ENCODE data around the gene LLCFC1.
"Not testable (repeated sequence)": the region's sequence is repeated elsewhere in the genome, so short reads cannot be mapped to it uniquely, and the experiment has no call there.

The LLCFC1 gene

DNA sequence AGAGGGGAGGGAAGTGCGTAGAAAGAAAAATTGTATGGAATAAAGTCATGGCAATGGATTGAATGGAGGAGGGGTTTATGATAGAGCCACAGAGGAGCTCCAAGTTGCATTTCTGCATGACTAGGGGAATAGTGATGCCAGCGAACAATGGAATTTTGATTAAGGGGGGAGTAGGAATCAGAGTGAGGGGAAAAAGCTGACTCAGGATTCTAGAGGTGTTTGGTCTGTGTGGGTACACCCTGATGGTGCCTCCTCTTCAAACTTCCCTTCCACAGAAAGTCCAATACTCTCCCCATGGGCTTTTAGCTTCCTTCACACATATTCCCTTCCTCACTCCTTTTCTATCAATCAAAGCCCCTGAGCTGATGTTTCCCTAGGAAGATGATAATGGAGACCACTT lies 24.7 kb downstream of the LLCFC1 start:
- no peak for TF ChIP-seq TAF1 (IDR thresholded peaks at IDR 0.05; ENCODE audit: low read depth, low read length)
- no peak for TF ChIP-seq POU2F2 (IDR thresholded peaks at IDR 0.05; ENCODE audit: low read depth, low read length)
- no peak for TF ChIP-seq POLR2A (IDR thresholded peaks at IDR 0.05; ENCODE audit: low read depth, low read length)
- no peak for TF ChIP-seq POLR2AphosphoS5 (IDR thresholded peaks at IDR 0.05; ENCODE audit: low read depth, low read length)
- TF ChIP-seq PAX5 (IDR thresholded peaks at IDR 0.05; ENCODE audit: insufficient read depth, low read length, severe bottlenecking) = no peak
- no peak for TF ChIP-seq SPI1 (IDR thresholded peaks at IDR 0.05; ENCODE audit: low read depth, low read length)
- DNase-seq (ENCODE audit: insufficient read length, low spot score) (no peak), FAIRE-seq (no peak)

DNA sequence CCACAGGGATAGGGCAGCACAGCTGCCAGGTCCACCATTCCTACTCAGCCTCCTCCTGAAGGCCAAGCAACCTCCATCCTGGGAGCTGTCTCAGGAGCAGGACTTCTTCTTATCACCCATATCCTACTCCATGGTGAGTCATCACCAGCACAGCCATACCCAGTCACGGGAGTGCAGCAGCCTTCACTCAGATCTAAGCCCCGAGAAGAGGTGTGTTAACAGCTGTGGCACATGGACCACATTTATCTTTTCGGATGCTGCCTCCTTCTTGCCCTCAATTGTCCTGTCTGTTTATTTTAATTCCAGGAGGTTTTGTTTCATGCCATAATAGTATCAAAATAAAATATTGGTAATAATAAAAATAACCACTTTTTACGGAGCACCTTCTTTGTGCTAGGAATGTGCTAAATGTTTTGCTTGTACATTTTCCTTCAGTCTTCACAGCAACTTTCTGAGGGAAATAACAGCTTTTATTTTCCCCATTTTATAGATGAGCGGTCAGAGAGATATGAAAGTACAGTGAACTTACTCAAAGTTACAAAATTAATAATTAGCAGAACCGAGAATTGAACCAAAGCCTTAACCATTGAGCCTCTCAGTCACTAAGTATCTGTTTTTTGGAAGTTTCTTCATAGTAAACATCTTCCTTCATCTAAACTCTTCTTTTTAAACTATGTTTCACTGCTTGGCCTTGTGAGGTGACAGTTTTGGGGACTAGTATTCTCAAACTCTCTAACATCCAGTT lies 25.4 kb downstream of the LLCFC1 start:
- FAIRE-seq (no peak), DNase-seq (ENCODE audit: insufficient read length, low spot score) (no peak)

DNA sequence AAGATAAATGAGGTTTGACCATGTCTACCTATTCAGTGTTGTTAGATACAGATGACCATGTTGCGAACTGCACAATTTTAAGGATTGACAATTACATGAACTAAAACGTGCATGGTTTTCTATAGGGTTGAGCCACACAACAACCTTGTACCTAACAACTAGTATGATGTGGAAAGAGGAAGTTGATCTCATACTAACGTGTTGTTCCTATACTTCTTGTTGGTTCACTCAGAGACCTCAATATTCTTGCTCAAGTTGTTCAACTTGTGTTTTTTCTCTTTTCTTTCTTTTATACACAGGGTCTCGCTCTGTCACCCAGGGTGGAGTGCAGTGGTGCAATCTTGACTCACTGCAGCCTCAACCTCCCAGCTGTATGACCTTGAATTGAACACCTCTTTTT lies 28.9 kb downstream of the LLCFC1 start:
- TF ChIP-seq PAX5 (IDR thresholded peaks at IDR 0.05; ENCODE audit: insufficient read depth, low read length, severe bottlenecking) (no peak), POLR2A (IDR thresholded peaks at IDR 0.05; ENCODE audit: low read depth, low read length) (no peak), TAF1 (IDR thresholded peaks at IDR 0.05; ENCODE audit: low read depth, low read length) (no peak), POLR2AphosphoS5 (IDR thresholded peaks at IDR 0.05; ENCODE audit: low read depth, low read length) (no peak), POU2F2 (IDR thresholded peaks at IDR 0.05; ENCODE audit: low read depth, low read length) (no peak), SPI1 (IDR thresholded peaks at IDR 0.05; ENCODE audit: low read depth, low read length) (no peak)
- DNase-seq (ENCODE audit: insufficient read length, low spot score) = no peak
- FAIRE-seq = no peak

More for the DNA sequence above, 25.4 kb downstream of the LLCFC1 start:
- TF ChIP-seq POU2F2 (IDR thresholded peaks at IDR 0.05; ENCODE audit: low read depth, low read length) (no peak), PAX5 (IDR thresholded peaks at IDR 0.05; ENCODE audit: insufficient read depth, low read length, severe bottlenecking) (no peak), POLR2A (IDR thresholded peaks at IDR 0.05; ENCODE audit: low read depth, low read length) (no peak), TAF1 (IDR thresholded peaks at IDR 0.05; ENCODE audit: low read depth, low read length) (no peak), SPI1 (IDR thresholded peaks at IDR 0.05; ENCODE audit: low read depth, low read length) (no peak), POLR2AphosphoS5 (IDR thresholded peaks at IDR 0.05; ENCODE audit: low read depth, low read length) (no peak)

DNA sequence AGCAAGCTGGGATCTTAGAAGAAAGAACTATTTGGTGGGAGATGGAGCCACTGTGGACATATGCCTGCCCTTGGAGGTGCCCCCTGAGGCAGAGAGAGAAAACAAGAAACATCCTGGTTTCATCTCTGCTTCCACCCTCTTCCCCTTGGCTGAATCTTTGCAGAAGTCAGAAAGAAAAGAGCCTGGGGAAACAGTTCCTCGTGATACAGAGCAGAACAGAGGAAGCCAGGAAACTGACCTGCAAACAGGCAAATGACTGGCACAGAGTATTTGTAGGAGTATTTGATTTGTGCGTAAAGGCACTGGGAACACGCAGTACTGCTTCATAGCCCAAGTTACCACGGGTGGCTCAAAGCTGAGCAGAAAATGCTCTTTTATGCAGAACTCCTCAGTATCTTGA lies 29.9 kb downstream of the LLCFC1 start:
- DNase-seq (ENCODE audit: insufficient read length, low spot score) (no peak), FAIRE-seq (no peak)
- TF ChIP-seq SPI1 (IDR thresholded peaks at IDR 0.05; ENCODE audit: low read depth, low read length) (no peak), POLR2AphosphoS5 (IDR thresholded peaks at IDR 0.05; ENCODE audit: low read depth, low read length) (no peak), POLR2A (IDR thresholded peaks at IDR 0.05; ENCODE audit: low read depth, low read length) (no peak), POU2F2 (IDR thresholded peaks at IDR 0.05; ENCODE audit: low read depth, low read length) (no peak), TAF1 (IDR thresholded peaks at IDR 0.05; ENCODE audit: low read depth, low read length) (no peak)

DNA sequence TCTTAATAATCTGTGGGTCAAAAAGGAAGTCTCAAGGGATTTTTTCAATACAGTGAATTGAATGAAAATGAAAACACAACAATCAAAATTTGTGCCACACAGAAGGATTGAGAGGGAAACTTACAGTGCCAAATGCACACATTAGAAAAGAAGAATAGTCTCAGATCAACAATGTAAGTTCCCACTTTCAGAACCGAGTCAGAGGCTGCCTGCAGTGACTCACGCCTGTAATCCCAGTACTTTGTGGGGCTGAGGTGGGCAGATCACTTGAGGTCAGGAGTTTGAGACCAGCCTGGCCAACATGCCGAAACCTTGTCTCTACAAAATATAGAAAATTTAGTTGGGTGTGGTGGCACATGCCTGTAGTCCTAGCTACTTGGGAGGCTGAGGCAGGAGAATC lies 35.3 kb downstream of the LLCFC1 start:
- no peak for FAIRE-seq
- TF ChIP-seq TAF1 (IDR thresholded peaks at IDR 0.05; ENCODE audit: low read depth, low read length) (no peak), SPI1 (IDR thresholded peaks at IDR 0.05; ENCODE audit: low read depth, low read length) (no peak), PAX5 (IDR thresholded peaks at IDR 0.05; ENCODE audit: insufficient read depth, low read length, severe bottlenecking) (no peak), POLR2AphosphoS5 (IDR thresholded peaks at IDR 0.05; ENCODE audit: low read depth, low read length) (no peak), POLR2A (IDR thresholded peaks at IDR 0.05; ENCODE audit: low read depth, low read length) (no peak), POU2F2 (IDR thresholded peaks at IDR 0.05; ENCODE audit: low read depth, low read length) (no peak)

DNA sequence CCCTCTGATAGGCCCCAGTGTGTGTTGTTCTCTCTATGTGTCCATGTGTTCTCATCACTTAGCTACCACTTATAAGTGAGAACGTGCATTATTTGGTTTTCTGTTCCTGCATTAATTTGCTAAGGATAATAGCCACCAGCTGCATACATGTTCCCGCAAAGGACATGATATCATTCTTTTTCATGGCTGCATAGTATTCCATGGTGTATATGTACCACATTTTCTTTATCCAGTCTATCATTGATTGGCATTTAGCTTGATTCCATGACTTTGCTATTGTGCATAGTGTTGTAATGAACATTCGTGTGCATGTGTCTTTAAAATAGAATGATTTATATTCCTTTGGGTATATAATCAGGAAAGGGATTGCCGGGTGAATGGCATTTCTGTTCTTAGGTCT lies 39.1 kb downstream of the LLCFC1 start:
- FAIRE-seq; DNase-seq (ENCODE audit: insufficient read length, low spot score): not testable (repeated sequence)

More for the DNA sequence above, 35.3 kb downstream of the LLCFC1 start:
- no peak for DNase-seq (ENCODE audit: insufficient read length, low spot score)

DNA sequence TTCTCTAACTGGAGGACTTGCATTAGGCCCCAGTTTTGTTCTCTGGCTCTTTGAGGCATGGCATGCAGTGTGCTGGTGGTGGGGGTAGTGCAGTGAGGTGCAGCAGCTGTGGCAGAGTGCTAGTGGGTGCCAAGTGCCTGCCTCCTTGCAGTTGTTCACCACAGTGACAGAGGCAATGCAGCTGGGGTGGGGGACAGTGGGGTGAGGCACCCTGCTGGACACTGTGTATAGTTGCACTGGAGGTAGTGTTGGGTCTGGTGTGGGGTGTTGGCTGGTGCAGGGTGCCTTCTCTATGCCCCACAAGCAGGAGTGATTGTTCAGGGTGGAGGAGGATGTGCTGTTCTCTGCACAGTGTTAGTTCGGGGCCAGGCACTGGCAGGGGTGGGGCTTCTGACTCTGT lies 44.5 kb downstream of the LLCFC1 start:
- TF ChIP-seq SPI1 (IDR thresholded peaks at IDR 0.05; ENCODE audit: low read depth, low read length) (no peak), POLR2A (IDR thresholded peaks at IDR 0.05; ENCODE audit: low read depth, low read length) (no peak), TAF1 (IDR thresholded peaks at IDR 0.05; ENCODE audit: low read depth, low read length) (no peak), PAX5 (IDR thresholded peaks at IDR 0.05; ENCODE audit: insufficient read depth, low read length, severe bottlenecking) (no peak), POLR2AphosphoS5 (IDR thresholded peaks at IDR 0.05; ENCODE audit: low read depth, low read length) (no peak), POU2F2 (IDR thresholded peaks at IDR 0.05; ENCODE audit: low read depth, low read length) (no peak)
- DNase-seq (ENCODE audit: insufficient read length, low spot score) (no peak), FAIRE-seq (no peak)

DNA sequence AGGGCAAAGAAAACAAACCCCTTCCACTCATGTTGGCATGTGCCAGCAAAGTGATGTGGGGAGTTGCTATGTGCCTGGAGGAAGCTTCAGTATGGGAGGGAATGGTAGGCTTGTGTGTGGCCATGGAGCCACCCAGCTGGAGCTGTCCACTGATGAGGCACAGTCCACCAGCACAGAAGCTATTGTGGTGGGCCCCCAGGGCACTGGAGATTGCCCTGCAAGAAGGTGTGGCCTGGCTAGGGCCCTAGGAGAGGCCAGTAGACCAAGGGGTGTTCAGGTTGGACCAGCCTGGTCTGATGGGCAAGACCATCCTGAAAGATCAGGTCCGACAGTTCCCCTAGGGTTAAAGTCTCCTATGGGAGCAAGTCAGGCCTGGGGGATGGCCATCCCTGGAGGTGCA lies 45.0 kb downstream of the LLCFC1 start:
- no peak for FAIRE-seq
- TF ChIP-seq POU2F2 (IDR thresholded peaks at IDR 0.05; ENCODE audit: low read depth, low read length) = no peak
- TF ChIP-seq POLR2AphosphoS5 (IDR thresholded peaks at IDR 0.05; ENCODE audit: low read depth, low read length) = no peak
- TF ChIP-seq PAX5 (IDR thresholded peaks at IDR 0.05; ENCODE audit: insufficient read depth, low read length, severe bottlenecking) = no peak
- TF ChIP-seq SPI1 (IDR thresholded peaks at IDR 0.05; ENCODE audit: low read depth, low read length) = no peak
- no peak for TF ChIP-seq TAF1 (IDR thresholded peaks at IDR 0.05; ENCODE audit: low read depth, low read length)
- no peak for TF ChIP-seq POLR2A (IDR thresholded peaks at IDR 0.05; ENCODE audit: low read depth, low read length)
- DNase-seq (ENCODE audit: insufficient read length, low spot score) = no peak
